GM18951 (cell line): ENCODE results near the gene CCNQ.

ENCODE experiments used
- POLR2A ChIP-seq: IDR thresholded peaks from 4 replicates; pipeline ENCODE4 v1.6.1; 2011; ENCODE audit warnings: mild to moderate bottlenecking; ENCODE audit not compliant: insufficient read length, insufficient read depth; ENCODE audit errors: extremely low read depth
- in situ Hi-C: fragments of 300-500 bp; cut with MboI; formaldehyde crosslinking; loops from one replicate; pipeline ENCODE4 v1.12.0; 2022; ENCODE audit warnings: low sequenced_read_pairs, mixed read lengths, inconsistent platforms; ENCODE audit not compliant: unreplicated experiment

Gene CCNQ

GRCh38 chrX:153556767-153557166 lies 42.2 kb downstream of the CCNQ start:
- no peak for TF ChIP-seq POLR2A
- in situ Hi-C loops: loop anchor here (10.0 kb wide), 1 partner anchor 108 kb away; no protein-coding TSS in a partner anchor

- no peak for TF ChIP-seq POLR2A
Observed at GRCh38 chrX:153554519-153555167, 44.3 kb downstream of the CCNQ start.

GRCh38 chrX:153551135-153551534 lies 47.8 kb downstream of the CCNQ start:
- no peak for TF ChIP-seq POLR2A
- in situ Hi-C loops: loop anchor here (10.0 kb wide), 1 partner anchor 114 kb away; no protein-coding TSS in a partner anchor

More at GRCh38 chrX:153554519-153555167, 44.3 kb downstream of the CCNQ start:
- in situ Hi-C loops: loop anchor here (10.0 kb wide), 1 partner anchor 110 kb away; no protein-coding TSS in a partner anchor

- no peak for TF ChIP-seq POLR2A
Observed at GRCh38 chrX:153549807-153550206, 49.1 kb downstream of the CCNQ start.

GRCh38 chrX:153549231-153549630 lies 49.7 kb downstream of the CCNQ start:
- in situ Hi-C loops: no loop called here
- no peak for TF ChIP-seq POLR2A

More at GRCh38 chrX:153549807-153550206, 49.1 kb downstream of the CCNQ start:
- in situ Hi-C loops: loop anchor here (10.0 kb wide), 1 partner anchor 115 kb away; no protein-coding TSS in a partner anchor

GRCh38 chrX:153547195-153547594 lies 51.7 kb downstream of the CCNQ start:
- TF ChIP-seq POLR2A: no peak
- in situ Hi-C loops: no loop called here

- no peak for TF ChIP-seq POLR2A
- in situ Hi-C loops: no loop called here
Observed at GRCh38 chrX:153546386-153546785, 52.6 kb downstream of the CCNQ start.

GRCh38 chrX:153544727-153545126 lies 54.2 kb downstream of the CCNQ start:
- TF ChIP-seq POLR2A: no peak
- in situ Hi-C loops: no loop called here

- TF ChIP-seq POLR2A: no peak
- in situ Hi-C loops: no loop called here
Observed at GRCh38 chrX:153539979-153540358, 59.0 kb downstream of the CCNQ start.

GRCh38 chrX:153539171-153539978 lies 59.6 kb downstream of the CCNQ start:
- in situ Hi-C loops: no loop called here
- no peak for TF ChIP-seq POLR2A

- TF ChIP-seq POLR2A: no peak
- in situ Hi-C loops: no loop called here
Observed at GRCh38 chrX:153538424-153538823, 60.5 kb downstream of the CCNQ start.
